ENCODE data around the gene EVC. TPM values are rescaled to one million over a fixed set of nuclear protein-coding genes. Genes with fewer than 3 reads are reported as not detected.

Gene EVC
- total RNA-seq, 1 donor from 2014 or later, result 6.7 TPM

DNA sequence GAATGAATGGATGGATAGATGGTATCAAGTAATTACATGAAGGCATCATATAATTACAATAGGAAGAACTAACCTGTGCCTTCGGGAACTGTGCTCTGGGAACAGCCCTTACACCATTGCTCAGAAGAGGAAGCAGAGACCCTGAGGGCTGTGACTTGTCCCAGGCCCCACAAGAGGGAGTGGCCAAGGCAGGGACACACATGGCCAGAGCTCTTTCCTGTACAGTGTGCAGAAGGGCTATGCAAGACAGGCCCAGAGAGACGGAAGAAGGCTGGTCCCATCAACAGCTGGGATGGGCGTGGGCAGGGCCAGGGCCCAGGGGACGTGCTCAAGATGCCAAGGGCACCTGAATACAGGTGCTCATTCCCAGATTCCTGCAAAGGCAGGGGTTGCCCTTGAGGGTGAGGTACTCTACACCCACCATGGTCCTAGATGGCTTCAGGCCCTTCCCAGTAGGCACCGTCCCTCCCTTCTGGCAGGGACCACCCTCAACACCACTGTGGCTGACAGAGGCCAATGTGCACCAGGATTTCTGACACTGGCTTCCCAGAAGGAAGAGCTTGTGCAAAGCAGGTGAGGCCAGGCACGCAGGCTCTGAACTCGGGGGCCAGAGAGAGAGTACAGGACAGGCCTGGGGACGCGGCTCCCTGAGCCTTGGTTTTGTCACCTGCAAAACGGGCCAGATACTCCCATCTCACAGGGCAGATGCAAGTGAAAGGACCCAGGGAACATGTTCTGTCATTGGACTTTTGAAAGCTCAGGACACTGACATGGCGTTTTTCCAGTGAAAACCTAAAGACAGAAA is 4.3 kb upstream of the EVC start:
- no peak for DNase-seq (ENCODE audit: missing footprints)
- no peak for ATAC-seq
- intact Hi-C loops (cut with DNase I), result no loop called here

DNA sequence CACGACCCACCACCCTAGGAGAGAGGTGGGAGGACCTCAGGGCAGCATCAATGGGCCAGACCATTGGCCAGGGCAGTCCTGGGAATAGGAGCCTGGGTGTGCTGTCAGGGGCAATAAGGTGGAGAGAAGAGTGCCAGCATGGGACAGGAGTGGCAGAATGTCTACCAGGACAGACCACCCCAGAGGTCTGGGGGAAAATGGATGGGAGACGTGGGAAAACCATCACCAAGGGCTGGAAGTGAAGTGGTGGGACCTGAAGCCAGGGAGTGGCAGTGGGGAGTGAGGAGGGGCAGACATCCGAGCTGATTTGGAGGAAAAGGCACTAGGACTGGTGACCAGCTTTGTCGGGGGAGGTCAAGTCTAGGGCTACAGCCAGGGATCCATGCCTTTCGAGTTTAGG is 3.6 kb upstream of the EVC start:
- intact Hi-C loops (cut with DNase I), result no loop called here
- DNase-seq (ENCODE audit: missing footprints) (no peak), ATAC-seq (no peak)

DNA sequence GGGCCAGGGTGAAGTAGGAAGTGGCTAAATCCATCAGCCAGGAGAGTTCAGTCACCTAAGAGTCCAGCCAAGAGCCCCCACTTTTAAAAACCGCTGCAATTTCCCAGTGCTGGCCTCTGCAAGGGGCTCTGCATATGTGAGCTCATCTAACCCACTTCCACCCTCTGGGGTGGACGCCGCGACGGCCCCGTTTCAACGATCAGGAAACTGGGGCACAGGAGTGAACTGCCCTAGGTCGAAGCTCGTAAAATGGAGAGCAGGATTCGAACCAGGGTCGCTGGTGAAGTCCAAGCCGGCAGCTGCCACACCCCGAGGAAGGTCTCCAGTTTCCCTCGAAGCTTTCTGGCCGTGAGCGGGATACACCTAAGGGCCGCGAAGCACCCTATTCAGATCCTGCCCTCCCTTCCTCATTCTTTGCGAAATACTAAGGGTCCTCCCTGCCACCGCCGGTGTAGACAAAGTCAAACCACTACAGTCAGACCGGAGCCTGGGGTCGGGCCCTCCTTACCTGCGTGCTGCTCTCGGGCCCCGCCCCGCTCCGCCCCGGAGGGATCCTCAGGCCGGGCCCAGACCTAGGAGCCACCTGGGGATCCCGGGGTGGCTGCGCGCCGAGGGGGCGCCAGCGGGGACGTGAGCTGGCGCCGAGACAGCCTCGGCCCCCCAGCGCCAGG is 3.1 kb upstream of the EVC start:
- peak; percentile 14 for ATAC-seq

DNA sequence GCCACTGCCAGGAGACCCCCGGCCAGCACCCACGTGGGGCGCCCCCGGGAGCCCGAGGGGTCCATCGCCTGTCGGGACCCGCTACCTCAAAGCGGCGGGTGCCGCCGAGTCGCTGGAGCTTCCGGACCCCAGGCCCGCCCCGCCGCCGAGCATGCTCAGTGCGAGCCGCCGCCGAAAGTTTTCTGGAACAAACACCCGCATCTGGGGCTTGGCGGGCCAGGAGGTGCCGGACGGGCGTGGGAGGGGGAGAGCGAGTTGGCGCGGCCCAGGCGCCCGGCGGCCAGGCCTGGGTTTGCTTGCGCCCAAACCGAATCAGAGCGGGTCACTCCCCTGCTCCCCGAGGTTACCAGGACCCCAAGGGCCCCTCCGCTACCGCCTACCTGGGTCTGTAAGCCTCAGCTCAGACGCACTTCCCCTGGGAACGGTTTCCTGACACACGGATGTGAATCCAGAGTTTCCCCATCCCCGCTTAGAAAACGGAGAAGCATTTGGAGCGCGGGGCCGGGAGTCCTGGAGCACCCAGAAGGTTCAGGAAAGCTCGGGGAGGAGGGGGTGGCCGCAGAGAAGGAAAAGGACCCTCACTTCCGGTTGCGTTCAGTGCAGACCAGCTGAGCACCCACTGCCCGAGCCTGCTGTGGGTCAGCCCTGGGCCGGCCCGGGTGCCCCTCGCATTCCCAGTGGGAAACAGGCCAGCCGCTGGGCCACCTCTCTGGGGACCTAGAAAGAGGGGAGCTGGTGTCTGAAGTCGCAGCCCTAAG is 2.4 kb upstream of the EVC start, which contains the start of gene EVC2:
TSS of gene EVC2 (minus strand) at position 111 of the 758 bp plus-strand sequence. CDS start at position 65, 46 bp downstream.
- ATAC-seq (peak; percentile 73), DNase-seq (ENCODE audit: missing footprints) (peak; percentile 86)

More for the DNA sequence above, 3.1 kb upstream of the EVC start:
- DNase-seq (ENCODE audit: missing footprints), result no peak
- intact Hi-C loops (cut with DNase I), result no loop called here

DNA sequence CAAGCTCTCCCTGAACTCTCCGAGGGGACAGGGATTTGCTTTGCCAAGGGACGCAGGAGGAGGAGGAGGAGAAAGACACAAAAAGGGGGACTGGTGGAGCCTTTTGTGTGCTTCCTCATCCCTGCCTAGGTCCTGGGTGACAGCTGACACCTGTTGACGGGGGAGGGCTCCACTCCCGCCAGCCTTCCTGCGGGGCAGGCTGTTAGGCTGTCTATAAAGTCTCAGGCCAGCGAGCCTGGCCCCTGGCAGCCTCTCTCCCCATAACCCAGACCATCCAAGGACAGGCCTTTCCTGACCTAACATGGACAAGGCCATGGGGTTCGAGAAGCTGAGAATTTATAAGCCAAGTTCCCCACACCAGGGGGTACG is 1.8 kb upstream of the EVC start:
- ATAC-seq, result no peak
- no peak for DNase-seq (ENCODE audit: missing footprints)
- intact Hi-C loops (cut with DNase I), result no loop called here

More for the DNA sequence above, 2.4 kb upstream of the EVC start, which contains the start of gene EVC2:
- intact Hi-C loops (cut with DNase I), result no loop called here

DNA sequence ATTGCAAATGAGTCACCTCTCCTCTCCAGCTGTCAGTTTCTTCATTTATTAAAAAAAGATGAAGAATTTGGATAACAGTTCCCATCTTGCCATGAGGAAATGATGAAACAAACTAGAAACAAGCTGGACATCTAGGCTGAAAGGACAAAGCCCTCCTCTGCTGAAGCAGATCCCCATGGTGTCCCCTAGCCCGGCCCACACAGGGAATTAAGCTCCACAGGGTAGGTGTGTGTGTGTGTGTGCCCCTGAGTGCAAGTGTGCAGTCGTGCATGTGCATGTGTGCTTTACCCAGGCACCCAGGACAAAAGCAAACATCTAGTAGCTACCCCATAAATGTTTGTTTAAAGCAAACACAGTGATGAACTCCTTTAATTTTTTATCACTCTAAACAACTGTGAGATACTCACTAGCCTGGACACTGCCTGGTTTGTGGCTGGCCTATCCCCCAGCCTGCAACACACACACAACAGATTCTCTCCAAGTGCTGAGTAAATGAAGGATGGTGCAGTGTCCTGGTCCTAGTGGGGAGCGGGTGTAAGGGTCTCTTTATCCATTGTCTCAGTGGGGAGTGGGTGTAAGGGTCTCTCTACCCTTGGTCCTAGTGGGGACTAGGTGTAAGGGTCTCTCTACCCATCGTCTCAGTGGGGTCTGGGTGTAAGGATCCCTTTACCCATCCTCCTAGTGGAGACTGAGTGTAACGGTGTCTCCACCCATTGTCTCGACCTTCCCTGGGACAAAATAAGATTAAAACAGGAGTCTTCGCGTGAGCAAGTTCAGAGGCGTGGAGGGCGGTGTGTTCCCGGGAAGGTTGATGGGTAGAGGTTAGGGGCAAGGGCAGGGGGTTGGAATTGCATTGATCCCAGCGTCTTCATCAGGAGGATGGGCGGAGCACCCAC is 688 bp upstream of the EVC start:
- intact Hi-C loops (cut with DNase I), result loop anchor here (5.0 kb wide), 1 partner anchor 72 kb away; no protein-coding TSS in a partner anchor
- DNase-seq (ENCODE audit: missing footprints), result no peak
- peak; percentile 0 for ATAC-seq

DNA sequence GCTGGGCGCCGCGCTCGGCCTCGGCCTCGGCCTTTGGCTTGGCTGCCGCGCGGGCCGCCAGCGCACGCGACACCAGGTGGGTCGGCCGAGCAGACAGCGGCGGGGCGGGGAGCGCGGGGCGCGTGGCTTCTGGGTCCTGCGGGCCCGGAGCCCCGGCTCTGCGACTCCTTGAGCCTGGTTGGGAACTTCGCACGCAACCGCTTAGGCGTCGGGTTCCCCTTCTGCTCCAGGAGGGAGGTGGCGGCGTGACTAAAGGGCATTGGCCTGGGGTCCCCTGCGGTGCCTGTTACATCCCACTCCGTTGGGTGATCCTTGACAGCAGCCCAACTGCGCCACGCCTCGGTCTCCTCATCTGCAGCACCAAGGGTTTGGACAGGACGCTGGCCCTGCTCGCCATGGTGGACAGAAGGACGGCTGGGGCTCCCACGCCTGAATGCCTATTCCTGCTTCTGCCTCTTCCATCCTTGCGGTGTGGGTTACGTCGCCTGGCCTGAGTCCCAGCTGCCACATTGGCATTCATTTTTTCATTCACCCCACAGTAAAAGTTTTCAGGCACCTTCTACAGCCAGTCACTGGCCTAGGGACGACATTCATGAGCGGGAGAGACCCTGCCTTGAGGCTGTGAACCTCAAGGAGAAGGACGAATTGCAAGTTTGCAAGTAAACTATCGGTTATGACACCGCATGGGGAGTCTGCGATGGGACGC is 631 bp downstream of the EVC start:
- intact Hi-C loops (cut with DNase I), result loop anchor here (5.0 kb wide), 1 partner anchor 71 kb away; no protein-coding TSS in a partner anchor
- DNase-seq (ENCODE audit: missing footprints) (no peak), ATAC-seq (no peak)

DNA sequence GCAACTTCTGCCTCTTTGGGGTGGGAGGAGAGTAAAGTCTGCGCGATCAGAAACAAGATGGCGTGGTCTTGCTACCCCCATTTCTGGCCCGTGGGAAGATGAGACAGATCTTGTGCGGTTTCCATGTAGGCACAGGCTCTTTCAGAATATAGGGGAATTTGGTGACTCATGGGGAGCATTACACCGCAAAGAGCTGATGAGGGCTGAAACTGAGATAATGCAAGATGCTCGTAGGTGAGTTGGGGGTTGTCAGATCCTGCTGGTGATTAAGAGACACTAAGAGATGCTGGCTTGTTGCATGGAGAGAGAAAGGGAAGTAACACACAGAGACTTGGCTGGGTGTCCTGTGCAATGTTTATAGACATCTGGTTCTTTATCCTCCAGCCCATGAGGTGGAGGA is 1.5 kb downstream of the EVC start:
- ATAC-seq (no peak), DNase-seq (ENCODE audit: missing footprints) (no peak)
- intact Hi-C loops (cut with DNase I), result loop anchor here (5.0 kb wide), 1 partner anchor 70 kb away; no protein-coding TSS in a partner anchor

DNA sequence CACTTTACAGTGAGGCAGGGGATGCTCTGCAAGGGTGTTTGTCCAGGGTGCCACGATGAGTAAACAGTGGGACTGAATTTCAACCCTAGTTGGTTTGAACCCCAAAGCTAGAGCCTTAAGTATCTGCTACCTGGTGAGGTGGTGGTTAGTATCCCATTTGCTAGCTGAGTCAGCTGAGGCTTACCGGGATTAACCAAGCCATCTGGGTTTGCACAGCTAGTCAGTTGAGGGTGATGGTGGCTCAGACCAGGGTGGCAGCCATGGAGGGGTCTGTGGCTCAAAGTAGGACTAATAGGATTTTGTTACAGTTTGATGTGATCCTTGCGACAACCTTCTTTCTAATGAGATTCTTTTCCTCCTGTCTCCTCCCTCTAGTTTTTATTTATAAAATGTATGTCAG is 1.9 kb downstream of the EVC start:
- DNase-seq (ENCODE audit: missing footprints), result no peak
- ATAC-seq, result no peak
- intact Hi-C loops (cut with DNase I), result loop anchor here (5.0 kb wide), 1 partner anchor 69 kb away; no protein-coding TSS in a partner anchor

DNA sequence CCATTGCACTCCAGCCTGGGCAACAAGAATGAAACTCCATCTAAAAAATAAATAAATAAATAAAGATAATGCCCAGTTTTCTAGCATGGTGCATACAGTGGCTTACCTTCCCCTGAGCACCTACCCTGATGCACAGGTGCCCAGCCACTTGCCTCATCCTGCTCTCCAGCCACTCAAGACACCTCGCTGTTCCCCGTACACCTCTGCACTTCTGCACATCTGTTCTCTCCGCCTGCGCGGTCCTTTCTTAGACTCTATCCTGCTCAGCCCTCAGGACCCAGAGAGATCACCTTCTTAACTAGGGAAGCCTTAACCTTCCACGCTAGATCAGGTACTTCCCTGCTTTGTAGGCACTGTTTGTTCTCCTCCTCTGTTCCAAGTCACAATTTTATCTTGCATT is 2.9 kb downstream of the EVC start:
- no peak for ATAC-seq
- intact Hi-C loops (cut with DNase I), result loop anchor here (5.0 kb wide), 1 partner anchor 68 kb away; no protein-coding TSS in a partner anchor

DNA sequence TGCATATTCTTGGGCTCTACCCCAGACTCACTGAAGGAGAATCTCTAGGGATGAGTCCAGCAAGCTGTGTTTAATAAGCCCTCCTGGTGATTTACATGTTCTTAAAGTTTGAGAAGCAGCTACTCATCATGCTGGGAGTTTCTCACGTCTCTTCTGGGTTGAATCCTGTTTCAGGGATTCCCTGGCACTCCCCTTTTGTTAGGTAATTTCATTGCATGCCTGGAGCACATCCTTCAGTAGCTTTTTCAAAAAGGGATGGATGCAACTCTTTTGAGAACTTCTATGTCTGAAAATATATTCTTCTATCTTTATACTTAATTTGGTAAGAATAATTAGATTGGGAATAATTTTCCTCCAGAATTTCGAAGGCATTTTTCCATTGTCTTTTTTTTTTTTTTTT is 4.4 kb downstream of the EVC start:
- DNase-seq (ENCODE audit: missing footprints), result no peak
- ATAC-seq, result no peak
- intact Hi-C loops (cut with DNase I), result no loop called here

More for the DNA sequence above, 2.9 kb downstream of the EVC start:
- DNase-seq (ENCODE audit: missing footprints), result no peak

DNA sequence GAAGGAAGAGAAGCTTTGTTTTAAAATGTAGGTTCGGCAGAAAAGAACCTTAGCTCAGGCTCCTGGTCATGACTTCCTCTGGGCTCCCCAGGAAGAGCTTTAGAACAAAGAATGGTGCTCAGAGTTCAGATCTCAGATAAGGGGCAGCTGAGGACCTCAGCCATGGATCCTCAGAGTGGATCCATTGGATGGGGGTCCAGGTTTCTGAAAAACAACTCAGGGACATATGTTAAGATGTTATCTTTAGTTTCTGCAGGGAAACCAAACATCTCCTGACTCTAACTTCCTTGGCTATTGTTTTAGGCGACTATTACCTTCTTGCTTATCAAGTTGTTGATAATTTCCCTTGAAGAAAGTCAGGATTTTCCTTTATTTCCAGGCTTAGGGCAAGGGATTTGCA is 5.4 kb downstream of the EVC start:
- ATAC-seq (no peak), DNase-seq (ENCODE audit: missing footprints) (no peak)
- intact Hi-C loops (cut with DNase I), result no loop called here

DNA sequence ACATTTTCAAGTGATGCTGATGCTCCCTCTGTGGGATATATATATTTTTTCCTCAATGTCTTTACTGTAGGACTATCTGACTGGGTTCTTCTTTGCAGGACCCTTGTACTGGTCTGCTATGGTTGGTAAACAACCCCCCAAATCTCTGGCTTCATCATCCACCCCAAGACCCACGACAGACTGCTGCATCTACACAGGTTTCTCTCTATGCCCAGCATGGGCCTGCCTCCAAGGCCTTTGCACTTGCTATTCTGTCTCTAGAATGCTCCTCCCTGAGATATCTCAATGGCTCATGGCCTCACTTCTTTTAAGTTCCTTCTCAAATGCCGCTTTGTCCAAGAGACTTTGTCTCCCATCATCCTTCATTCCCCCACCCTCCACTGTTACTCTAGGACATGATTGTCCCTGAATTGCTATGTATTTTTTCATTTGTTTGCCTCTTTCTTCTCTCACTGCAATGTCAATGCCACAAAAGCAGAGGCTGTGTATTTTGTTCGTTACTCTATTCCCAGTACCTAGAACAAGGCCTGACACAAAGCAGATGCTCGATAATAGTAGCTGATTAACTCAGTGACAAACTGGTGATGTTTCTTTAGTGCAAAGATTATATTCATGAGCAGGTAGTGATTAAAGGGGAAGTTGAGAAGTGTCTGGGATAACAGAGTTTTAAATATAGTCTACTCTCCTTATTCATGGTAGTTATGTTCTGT is 6.6 kb downstream of the EVC start:
- ATAC-seq, result no peak
- DNase-seq (ENCODE audit: missing footprints), result no peak
- intact Hi-C loops (cut with DNase I), result no loop called here

DNA sequence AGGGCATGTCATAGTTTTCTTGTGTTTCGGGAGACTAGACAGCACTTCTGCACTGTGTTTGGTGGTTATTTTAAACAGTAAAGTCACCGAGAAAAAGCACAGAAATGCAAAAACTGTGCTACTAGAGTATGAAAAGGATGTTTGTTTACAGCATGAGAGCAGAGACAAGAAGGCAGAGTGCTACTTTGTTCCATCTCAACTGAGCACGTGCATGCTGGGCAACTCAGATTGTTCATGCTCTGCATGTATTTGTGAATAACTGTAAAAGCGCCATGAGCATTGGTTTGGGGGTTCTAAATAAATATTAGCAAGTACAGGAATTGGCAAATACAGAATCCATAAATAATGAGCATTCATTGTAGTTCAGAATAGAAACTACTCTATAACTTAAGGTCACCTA is 7.4 kb downstream of the EVC start:
- ATAC-seq (no peak), DNase-seq (ENCODE audit: missing footprints) (no peak)
- intact Hi-C loops (cut with DNase I), result no loop called here

DNA sequence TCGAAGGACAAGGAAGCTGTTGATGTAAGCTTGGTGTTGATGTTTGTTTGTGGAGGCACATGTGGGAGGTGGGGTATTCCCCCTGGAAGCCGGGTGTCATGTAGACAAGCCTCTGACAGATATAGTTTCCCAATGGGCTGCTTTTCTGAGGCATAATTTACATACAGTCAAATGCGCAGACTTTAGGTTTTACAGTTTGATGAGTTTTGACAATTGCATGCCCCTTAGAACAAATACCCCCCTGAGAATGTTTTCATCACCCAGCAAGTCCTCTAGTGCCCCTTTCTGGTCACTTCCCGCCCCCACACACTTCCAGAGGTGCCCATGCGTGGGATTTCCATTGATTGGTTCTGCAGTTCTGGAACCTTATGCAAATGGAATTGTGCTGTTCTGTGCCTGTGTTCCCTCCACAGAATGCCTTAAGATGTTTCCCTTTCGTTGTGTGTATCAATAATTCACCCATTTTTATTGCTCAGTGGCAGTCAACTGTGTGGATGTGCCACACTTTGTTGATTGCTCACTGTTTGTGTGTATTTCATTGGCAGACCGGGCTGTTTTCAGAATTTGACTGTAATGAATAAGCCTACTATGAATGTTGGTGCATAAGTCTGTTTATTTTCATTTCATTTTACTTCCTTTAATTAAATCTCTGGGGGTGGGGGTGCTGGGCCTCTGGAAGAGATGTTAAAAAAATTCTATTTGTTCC is 8.5 kb downstream of the EVC start:
- no peak for ATAC-seq
- DNase-seq (ENCODE audit: missing footprints), result no peak
- intact Hi-C loops (cut with DNase I), result no loop called here

DNA sequence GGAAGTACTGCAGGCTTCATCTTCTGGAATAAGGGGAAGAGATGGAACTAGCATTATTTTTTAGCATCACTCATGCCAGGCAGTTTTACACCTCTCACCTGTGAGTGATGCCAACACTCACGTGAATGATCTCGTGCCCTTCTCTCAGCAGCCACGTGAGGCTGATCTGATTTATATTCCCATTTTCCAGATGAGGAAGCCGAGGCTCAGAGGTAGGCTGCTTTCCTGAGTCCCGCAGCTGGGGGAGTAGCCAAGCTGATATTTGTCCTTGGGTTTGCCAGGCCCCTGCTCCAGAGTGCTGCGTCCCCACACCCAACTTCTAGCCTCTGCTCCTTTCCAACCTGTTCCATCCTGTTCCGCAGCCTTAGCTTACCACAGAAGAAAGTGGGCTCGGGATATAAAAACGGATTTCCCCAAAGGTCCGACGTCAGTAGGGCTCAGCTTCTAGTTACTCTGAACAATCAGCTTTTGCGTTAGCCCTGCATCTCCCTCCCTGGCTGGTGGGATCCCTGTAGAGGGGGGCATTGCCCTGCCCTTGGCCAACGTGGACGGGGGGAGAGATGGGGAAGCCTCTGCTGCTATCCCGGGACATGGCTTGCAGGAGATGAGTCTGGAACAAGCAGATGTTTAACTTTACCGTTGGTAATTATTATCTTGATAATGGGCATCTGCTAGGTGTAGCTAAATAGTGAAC is 9.3 kb downstream of the EVC start:
- ATAC-seq (no peak), DNase-seq (ENCODE audit: missing footprints) (no peak)
- intact Hi-C loops (cut with DNase I), result no loop called here

Measured in Right ventricle myocardium inferior (tissue), 1 donor.